ENCODE results near the gene CREM.
A peak's percentile ranks its signal among the peaks of the same experiment; 100 is the strongest.
"Not testable (repeated sequence)": the region's sequence is repeated elsewhere in the genome, so short reads cannot be mapped to it uniquely, and the experiment has no call there.

CREM gene

GRCh38 chr10:35126530-35127288, at the start of gene CREM:
TSS of gene CREM (plus strand) at chr10:35126846. CDS start at chr10:35137836, 10,990 bp downstream.
- DNase-seq, result peak; percentile 98

GRCh38 chr10:35079265-35079664, 47.4 kb upstream of the CREM start:
- DNase-seq, result no peak

GRCh38 chr10:35079763-35080162, 46.9 kb upstream of the CREM start:
- DNase-seq, result no peak

- not testable (repeated sequence) for DNase-seq
Observed at GRCh38 chr10:35080261-35080660, 46.4 kb upstream of the CREM start.

- no peak for DNase-seq
Observed at GRCh38 chr10:35083242-35083641, 43.4 kb upstream of the CREM start.

GRCh38 chr10:35089611-35090161, 37.0 kb upstream of the CREM start:
- peak; percentile 27 for DNase-seq

GRCh38 chr10:35090162-35090954, 36.3 kb upstream of the CREM start, which contains the start of gene CUL2:
TSS of gene CUL2 (minus strand) at chr10:35090341. CDS start at chr10:35071317, 19,024 bp downstream.
- peak; percentile 94 for DNase-seq

- no peak for DNase-seq
Observed at GRCh38 chr10:35091994-35092790, 34.5 kb upstream of the CREM start.

- DNase-seq, result no peak
Observed at GRCh38 chr10:35092851-35093250, 33.8 kb upstream of the CREM start.

- no peak for DNase-seq
Observed at GRCh38 chr10:35096312-35096711, 30.3 kb upstream of the CREM start.

GRCh38 chr10:35097510-35097909, 29.1 kb upstream of the CREM start:
- DNase-seq, result no peak

- DNase-seq, result no peak
Observed at GRCh38 chr10:35103882-35104281, 22.8 kb upstream of the CREM start.

GRCh38 chr10:35112571-35112970, 14.1 kb upstream of the CREM start:
- no peak for DNase-seq

GRCh38 chr10:35119378-35119777, 7.3 kb upstream of the CREM start:
- no peak for DNase-seq

- no peak for DNase-seq
Observed at GRCh38 chr10:35124540-35124939, 2.1 kb upstream of the CREM start.

- no peak for DNase-seq
Observed at GRCh38 chr10:35126062-35126529, 550 bp upstream of the CREM start.

GRCh38 chr10:35127289-35127891, 744 bp downstream of the CREM start:
- peak; percentile 62 for DNase-seq

- DNase-seq, result no peak
Observed at GRCh38 chr10:35129185-35129674, 2.6 kb downstream of the CREM start.

- no peak for DNase-seq
Observed at GRCh38 chr10:35130663-35131062, 4.0 kb downstream of the CREM start.

- DNase-seq, result no peak
Observed at GRCh38 chr10:35132727-35133126, 6.1 kb downstream of the CREM start.

- DNase-seq, result no peak
Observed at GRCh38 chr10:35133586-35133985, 6.9 kb downstream of the CREM start.

GRCh38 chr10:35135861-35136260, 9.2 kb downstream of the CREM start:
- DNase-seq, result peak; percentile 40

Measured in CD4-positive, alpha-beta T cell treated with Interleukin-12 subunit alpha and Interleukin-12 subunit beta, for 1 hour (primary cell).